GM23338 (cell line): ENCODE results near the gene ASB3. TPM values are rescaled to one million over a fixed set of nuclear protein-coding genes. Genes with fewer than 3 reads are reported as not detected.

Source experiments
- ATAC-seq: fragments of 200-7000 bp; cut with Tn5 transposase; 3 replicates; pipeline ENCODE4 v1.9.1; 2020
- DNase-seq: peaks from one replicate; pipeline ENCODE4 v3.0.0-alpha.2; 2015; ENCODE audit warnings: low spot score
- H2AFZ ChIP-seq: fragments of 200-600 bp; sonication (generic); 2 replicates; pipeline ENCODE4 v1.8.0; 2016; ENCODE audit warnings: antibody characterized with exemption, mild to moderate bottlenecking, moderate library complexity
- H3F3A ChIP-seq: fragments of 200-600 bp; sonication (generic); replicated peaks from 2 replicates; pipeline ENCODE4 v1.8.0; 2017; ENCODE audit warnings: antibody characterized with exemption, mixed run types, low read depth
- H3K27ac ChIP-seq: fragments of 200-600 bp; sonication (generic); 2 replicates; pipeline ENCODE4 v1.6.1; 2016; ENCODE audit warnings: low read depth
- H3K27me3 ChIP-seq: fragments of 200-600 bp; sonication (generic); 2 replicates; pipeline ENCODE4 v1.8.0; 2016; ENCODE audit warnings: mild to moderate bottlenecking, mixed run types, moderate library complexity; ENCODE audit not compliant: insufficient read depth
- H3K36me3 ChIP-seq: fragments of 200-600 bp; sonication (generic); 2 replicates; pipeline ENCODE4 v1.8.0; 2016; ENCODE audit warnings: mild to moderate bottlenecking; ENCODE audit not compliant: insufficient read depth
- H3K4me1 ChIP-seq: fragments of 200-600 bp; sonication (generic); 2 replicates; pipeline ENCODE4 v1.8.0; 2016; ENCODE audit warnings: mild to moderate bottlenecking, moderate library complexity; ENCODE audit not compliant: insufficient read depth
- H3K4me2 ChIP-seq: fragments of 200-600 bp; sonication (generic); 2 replicates; pipeline ENCODE4 v1.7.1; 2017; ENCODE audit warnings: mixed run types
- H3K4me3 ChIP-seq: fragments of 200-600 bp; sonication (generic); 2 replicates; pipeline ENCODE4 v1.6.1; 2016; ENCODE audit warnings: mixed run types
- H3K79me2 ChIP-seq: fragments of 200-600 bp; sonication (generic); replicated peaks from 2 replicates; pipeline ENCODE4 v1.8.0; 2017; ENCODE audit warnings: mild to moderate bottlenecking; ENCODE audit not compliant: insufficient read depth
- H3K9me2 ChIP-seq: fragments of 200-600 bp; sonication (generic); 2 replicates; pipeline ENCODE4 v1.8.0; 2017; ENCODE audit not compliant: insufficient read depth
- H4K20me1 ChIP-seq: fragments of 200-600 bp; sonication (generic); replicated peaks from 2 replicates; pipeline ENCODE4 v1.8.0; 2017; ENCODE audit warnings: mild to moderate bottlenecking; ENCODE audit not compliant: insufficient read depth
- H3K27ac Mint-ChIP-seq: 2 replicates; pipeline ENCODE4 v1.8.0; 2020; ENCODE audit warnings: inconsistent platforms, mild to moderate bottlenecking, moderate library complexity, mixed read lengths
- H3K27me3 Mint-ChIP-seq: 3 replicates; pipeline ENCODE4 v1.8.0; 2022; ENCODE audit warnings: low read depth, mild to moderate bottlenecking, moderate library complexity, mixed read lengths, inconsistent platforms; ENCODE audit not compliant: insufficient read depth, poor library complexity
- H3K36me3 Mint-ChIP-seq: 3 replicates; pipeline ENCODE4 v1.8.0; 2021; ENCODE audit warnings: low read depth, mild to moderate bottlenecking, inconsistent platforms, moderate library complexity, mixed read lengths
- H3K4me1 Mint-ChIP-seq: 3 replicates; pipeline ENCODE4 v1.8.0; 2020; ENCODE audit warnings: mild to moderate bottlenecking, inconsistent platforms, mixed read lengths
- H3K4me3 Mint-ChIP-seq: 3 replicates; pipeline ENCODE4 v1.8.0; 2021; ENCODE audit warnings: moderate library complexity, mild to moderate bottlenecking, inconsistent platforms, mixed read lengths
- H3K9me3 Mint-ChIP-seq: 3 replicates; pipeline ENCODE4 v1.8.0; 2020; ENCODE audit warnings: moderate library complexity, mild to moderate bottlenecking, inconsistent platforms, mixed read lengths
- EZH2 ChIP-seq: fragments of 200-600 bp; sonication (generic); IDR thresholded peaks from one replicate; pipeline ENCODE4 v1.8.0; 2017; ENCODE audit warnings: antibody characterized with exemption, mild to moderate bottlenecking, low read depth; ENCODE audit not compliant: unreplicated experiment
- EZH2phosphoT487 ChIP-seq: fragments of 200-600 bp; sonication (generic); IDR thresholded peaks from one replicate; pipeline ENCODE4 v1.8.1; 2018; ENCODE audit warnings: antibody characterized with exemption; ENCODE audit not compliant: unreplicated experiment
- JUNB ChIP-seq: IDR thresholded peaks from one replicate; pipeline ENCODE4 v1.6.1; 2016; ENCODE audit warnings: antibody characterized with exemption; ENCODE audit not compliant: unreplicated experiment
- NANOG ChIP-seq: IDR thresholded peaks from 2 replicates; pipeline ENCODE4 v1.6.1; 2016; ENCODE audit warnings: antibody characterized with exemption, borderline replicate concordance
- POLR2AphosphoS5 ChIP-seq: IDR thresholded peaks from 2 replicates; pipeline ENCODE4 v1.6.1; 2016; ENCODE audit warnings: antibody characterized with exemption, low read depth
- ZNF114 ChIP-seq: fragments of 250-450 bp; sonication (Bioruptor Pico); IDR thresholded peaks from 2 replicates; pipeline ENCODE4 v1.5.0; 2020; ENCODE audit warnings: mild to moderate bottlenecking, moderate library complexity
- ZNF462 ChIP-seq: fragments of 250-450 bp; sonication (Bioruptor Pico); IDR thresholded peaks from 2 replicates; pipeline ENCODE4 v1.5.0; 2020; ENCODE audit warnings: mild to moderate bottlenecking, moderate library complexity
- polyA plus RNA-seq: library from polyadenylated mRNA; unstranded; fragments of >200 nt; fragmentation: Nextera tagmentation; extraction: Ambion mirVana; gene quantifications from 2 replicates; pipeline ENCODE4 v1.2.1, GENCODE V29; 2016
- total RNA-seq: library from RNA; depleted of rRNA; stranded (reverse); fragments of >200 nt; shearing (Covaris generic); gene quantifications from 2 replicates; pipeline ENCODE4 v1.2.3, GENCODE V29; 2014
- TF ChIP-seq, protein P1 (sequence below), 2 experiments: fragments of 200-600 bp in 1 of 2; sonication (generic) in 1 of 2; conservative IDR thresholded peaks; 2 replicates each; pipeline versions ENCODE4 v1.5.1 to v1.6.1; 2016 to 2017; ENCODE audit warnings: antibody characterized with exemption in 2 of 2, low read depth in 2 of 2, mild to moderate bottlenecking in 2 of 2, moderate library complexity in 1 of 2
- TF ChIP-seq, protein P2 (sequence below): IDR thresholded peaks from one replicate; pipeline ENCODE4 v1.6.1; 2018; ENCODE audit warnings: antibody characterized with exemption; ENCODE audit not compliant: unreplicated experiment
- TF ChIP-seq, protein P3 (sequence below): IDR thresholded peaks from 2 replicates; pipeline ENCODE4 v1.6.1; 2016; ENCODE audit warnings: antibody characterized with exemption

Gene ASB3
- total and polyA plus RNA-seq, 2 experiments from 2014 or later, result 22.4 to 30.5 TPM

DNA sequence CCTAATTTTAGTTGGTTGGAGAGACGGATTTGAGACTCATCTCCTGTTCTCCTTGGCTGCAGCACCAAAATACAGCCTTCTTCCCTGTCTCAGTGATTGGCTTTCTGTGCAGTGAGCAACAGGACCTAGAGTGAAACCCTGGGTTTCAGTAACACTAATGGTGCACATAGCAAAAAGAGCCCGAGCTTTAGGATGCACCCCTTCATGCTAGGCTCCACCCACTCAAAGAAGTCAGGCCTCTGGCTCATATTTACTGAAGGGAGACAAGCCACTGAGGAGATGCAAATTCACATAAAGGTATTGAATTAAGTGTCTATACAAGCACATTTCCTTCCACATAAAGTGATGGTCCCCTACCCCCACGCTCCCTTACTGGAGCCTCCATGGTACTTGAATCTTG is 151.1 kb downstream of the ASB3 start (continued):
- TF ChIP-seq, protein P1, sequence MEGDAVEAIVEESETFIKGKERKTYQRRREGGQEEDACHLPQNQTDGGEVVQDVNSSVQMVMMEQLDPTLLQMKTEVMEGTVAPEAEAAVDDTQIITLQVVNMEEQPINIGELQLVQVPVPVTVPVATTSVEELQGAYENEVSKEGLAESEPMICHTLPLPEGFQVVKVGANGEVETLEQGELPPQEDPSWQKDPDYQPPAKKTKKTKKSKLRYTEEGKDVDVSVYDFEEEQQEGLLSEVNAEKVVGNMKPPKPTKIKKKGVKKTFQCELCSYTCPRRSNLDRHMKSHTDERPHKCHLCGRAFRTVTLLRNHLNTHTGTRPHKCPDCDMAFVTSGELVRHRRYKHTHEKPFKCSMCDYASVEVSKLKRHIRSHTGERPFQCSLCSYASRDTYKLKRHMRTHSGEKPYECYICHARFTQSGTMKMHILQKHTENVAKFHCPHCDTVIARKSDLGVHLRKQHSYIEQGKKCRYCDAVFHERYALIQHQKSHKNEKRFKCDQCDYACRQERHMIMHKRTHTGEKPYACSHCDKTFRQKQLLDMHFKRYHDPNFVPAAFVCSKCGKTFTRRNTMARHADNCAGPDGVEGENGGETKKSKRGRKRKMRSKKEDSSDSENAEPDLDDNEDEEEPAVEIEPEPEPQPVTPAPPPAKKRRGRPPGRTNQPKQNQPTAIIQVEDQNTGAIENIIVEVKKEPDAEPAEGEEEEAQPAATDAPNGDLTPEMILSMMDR (conservative IDR thresholded peaks at IDR 0.05; ENCODE audit: low read depth in 2 of 2), result no peak
- TF ChIP-seq ZNF114 (no peak), POLR2AphosphoS5 (no peak)

DNA sequence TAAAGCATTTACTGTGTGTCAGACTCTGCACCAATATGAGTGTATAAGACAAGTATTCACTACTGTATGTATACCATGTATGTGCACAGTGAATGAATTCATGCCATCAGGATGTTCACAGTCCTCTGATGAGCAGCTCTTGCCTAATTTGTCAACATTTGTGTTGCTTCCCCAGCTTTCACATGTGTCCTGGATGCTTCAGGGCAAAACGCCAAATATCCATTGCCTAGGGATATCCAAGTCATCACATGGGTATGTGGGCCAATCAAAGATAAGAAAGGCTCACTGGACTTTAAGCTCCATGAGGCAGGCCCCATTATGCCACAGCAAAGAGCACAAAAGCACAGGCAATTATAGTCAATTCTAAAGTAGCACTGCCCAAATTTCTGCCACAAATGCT is 153.3 kb downstream of the ASB3 start:
- H3K27me3 Mint-ChIP-seq, result peaks cover 2% of the 10 kb centered on the region
- Histone ChIP-seq H3K4me3 (no peak overlapping the region), H2AFZ (no peak overlapping the region), H4K20me1 (no peaks in the 10 kb centered on the region), H3K79me2 (no peaks in the 10 kb centered on the region), H3K9me2 (0 out of 2 replicates have a peak, but pooled peaks cover 4% of the 10 kb centered on the region), H3K27me3 (no peaks in the 10 kb centered on the region), H3K4me1 (no peaks in the 10 kb centered on the region), H3F3A (no peaks in the 10 kb centered on the region), H3K36me3 (no peaks in the 10 kb centered on the region), H3K4me2 (no peak overlapping the region), H3K27ac (no peak overlapping the region)
- DNase-seq (no peak), ATAC-seq (no peak)
- H3K4me1 Mint-ChIP-seq, result peaks cover 7% of the 10 kb centered on the region; the same call in 2 of the 3 replicates
- no peaks in the 10 kb centered on the region for H3K36me3 Mint-ChIP-seq
- no peaks in the 10 kb centered on the region; the same call in 2 of the 3 replicates for H3K9me3 Mint-ChIP-seq
- H3K4me3 Mint-ChIP-seq, result no peak overlapping the region
- H3K27ac Mint-ChIP-seq, result no peak overlapping the region
- TF ChIP-seq ZNF462 (no peak), EZH2 (no peak), JUNB (no peak), POLR2AphosphoS5 (no peak), NANOG (no peak), EZH2phosphoT487 (no peak)
- TF ChIP-seq, protein P2, sequence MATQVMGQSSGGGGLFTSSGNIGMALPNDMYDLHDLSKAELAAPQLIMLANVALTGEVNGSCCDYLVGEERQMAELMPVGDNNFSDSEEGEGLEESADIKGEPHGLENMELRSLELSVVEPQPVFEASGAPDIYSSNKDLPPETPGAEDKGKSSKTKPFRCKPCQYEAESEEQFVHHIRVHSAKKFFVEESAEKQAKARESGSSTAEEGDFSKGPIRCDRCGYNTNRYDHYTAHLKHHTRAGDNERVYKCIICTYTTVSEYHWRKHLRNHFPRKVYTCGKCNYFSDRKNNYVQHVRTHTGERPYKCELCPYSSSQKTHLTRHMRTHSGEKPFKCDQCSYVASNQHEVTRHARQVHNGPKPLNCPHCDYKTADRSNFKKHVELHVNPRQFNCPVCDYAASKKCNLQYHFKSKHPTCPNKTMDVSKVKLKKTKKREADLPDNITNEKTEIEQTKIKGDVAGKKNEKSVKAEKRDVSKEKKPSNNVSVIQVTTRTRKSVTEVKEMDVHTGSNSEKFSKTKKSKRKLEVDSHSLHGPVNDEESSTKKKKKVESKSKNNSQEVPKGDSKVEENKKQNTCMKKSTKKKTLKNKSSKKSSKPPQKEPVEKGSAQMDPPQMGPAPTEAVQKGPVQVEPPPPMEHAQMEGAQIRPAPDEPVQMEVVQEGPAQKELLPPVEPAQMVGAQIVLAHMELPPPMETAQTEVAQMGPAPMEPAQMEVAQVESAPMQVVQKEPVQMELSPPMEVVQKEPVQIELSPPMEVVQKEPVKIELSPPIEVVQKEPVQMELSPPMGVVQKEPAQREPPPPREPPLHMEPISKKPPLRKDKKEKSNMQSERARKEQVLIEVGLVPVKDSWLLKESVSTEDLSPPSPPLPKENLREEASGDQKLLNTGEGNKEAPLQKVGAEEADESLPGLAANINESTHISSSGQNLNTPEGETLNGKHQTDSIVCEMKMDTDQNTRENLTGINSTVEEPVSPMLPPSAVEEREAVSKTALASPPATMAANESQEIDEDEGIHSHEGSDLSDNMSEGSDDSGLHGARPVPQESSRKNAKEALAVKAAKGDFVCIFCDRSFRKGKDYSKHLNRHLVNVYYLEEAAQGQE, result no peak
- TF ChIP-seq, protein P1 (conservative IDR thresholded peaks at IDR 0.05; ENCODE audit: low read depth in 2 of 2), result no peak
- TF ChIP-seq, protein P3, sequence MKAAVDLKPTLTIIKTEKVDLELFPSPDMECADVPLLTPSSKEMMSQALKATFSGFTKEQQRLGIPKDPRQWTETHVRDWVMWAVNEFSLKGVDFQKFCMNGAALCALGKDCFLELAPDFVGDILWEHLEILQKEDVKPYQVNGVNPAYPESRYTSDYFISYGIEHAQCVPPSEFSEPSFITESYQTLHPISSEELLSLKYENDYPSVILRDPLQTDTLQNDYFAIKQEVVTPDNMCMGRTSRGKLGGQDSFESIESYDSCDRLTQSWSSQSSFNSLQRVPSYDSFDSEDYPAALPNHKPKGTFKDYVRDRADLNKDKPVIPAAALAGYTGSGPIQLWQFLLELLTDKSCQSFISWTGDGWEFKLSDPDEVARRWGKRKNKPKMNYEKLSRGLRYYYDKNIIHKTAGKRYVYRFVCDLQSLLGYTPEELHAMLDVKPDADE, result no peak
